HepG2 (cell line): Measurements from ENCODE around the gene TRIM2. TPM values are rescaled to one million over a fixed set of nuclear protein-coding genes. Genes with fewer than 3 reads are reported as not detected.

ENCODE experiments used
- ATAC-seq: fragments of 200-7000 bp; cut with Tn5 transposase; 3 replicates; pipeline ENCODE4 v1.9.1; 2020; ENCODE audit warnings: mild to moderate bottlenecking, moderate library complexity
- BruUV-seq: library from RNA; stranded (reverse); fragments of 400-500 nt; replicated peaks from 2 replicates; lab custom pipeline; 2021; lab: Mats Ljungman, UMichigan
- CTCF ChIA-PET: fragments of 300-600 bp; formaldehyde crosslinking; extraction: SDS; loops from one replicate; lab custom pipeline; 2021; ENCODE audit warnings: low total read pairs, inconsistent platforms, low intra/inter-chr PET ratio; lab: Yijun Ruan, JAX
- POLR2A ChIA-PET: fragments of 350-600 bp; sonication (Branson Sonifier 250); formaldehyde crosslinking; loops from one replicate; lab custom pipeline; 2020; ENCODE audit warnings: antibody characterized with exemption, inconsistent platforms; lab: Yijun Ruan, JAX
- DNase-seq: peaks from one replicate; pipeline ENCODE4 v3.0.0-alpha.2; 2015; ENCODE audit warnings: low spot score
- FAIRE-seq: peaks from 3 replicates; lab custom pipeline; 2011; peaks lifted over from hg19 to GRCh38; lab: Jason Lieb, UNC
- H2AFZ ChIP-seq: one replicate; pipeline ENCODE4 v1.6.1; 2011; ENCODE audit warnings: low read length, inconsistent platforms
- H3K27ac ChIP-seq: fragments of 300-600 bp; 3 replicates; pipeline ENCODE4 v1.8.0; 2011; ENCODE audit warnings: mixed run types, mild to moderate bottlenecking, mixed read lengths, low read length, inconsistent platforms; ENCODE audit not compliant: insufficient read depth; ENCODE audit errors: extremely low read length
- H3K27me3 ChIP-seq, 2 experiments: fragments of 200-600 bp in 1 of 2; 2 replicates in 1 of 2; 3 replicates in 1 of 2; pipeline versions ENCODE4 v1.6.0 to v1.8.0; 2011; ENCODE audit warnings: low read length in 2 of 2, mild to moderate bottlenecking in 2 of 2, moderate library complexity in 2 of 2, inconsistent platforms in 1 of 2; ENCODE audit not compliant: insufficient read depth in 2 of 2, control insufficient read depth in 1 of 2
- H3K36me3 ChIP-seq, 2 experiments: fragments of 200-600 bp in 1 of 2; replicated peaks in 1 of 2; 2 replicates in 1 of 2; 3 replicates in 1 of 2; pipeline versions ENCODE4 v1.5.1 to v1.8.0; 2011; ENCODE audit warnings: low read length in 2 of 2, inconsistent platforms in 1 of 2; ENCODE audit not compliant: insufficient read depth in 2 of 2, control insufficient read depth in 1 of 2
- H3K4me1 ChIP-seq: 2 replicates; pipeline ENCODE4 v1.5.1; 2012; ENCODE audit warnings: low read length, inconsistent platforms; ENCODE audit not compliant: insufficient read depth
- H3K4me2 ChIP-seq: 2 replicates; pipeline ENCODE4 v1.6.0; 2011; ENCODE audit warnings: low read depth, low read length, inconsistent platforms
- H3K4me3 ChIP-seq, 3 experiments: fragments of 200-600 bp in 1 of 3; sonication (generic), shearing (Covaris generic) in 1 of 3; replicated peaks in 1 of 3; 2 replicates each; pipeline ENCODE4 v1.5.1; 2011 to 2016; ENCODE audit warnings: low read length in 3 of 3, inconsistent platforms in 2 of 3, low read depth in 2 of 3, mild to moderate bottlenecking in 2 of 3, control low read depth in 1 of 3, mixed read lengths in 1 of 3; ENCODE audit not compliant: insufficient read depth in 1 of 3
- H3K79me2 ChIP-seq: one replicate; pipeline ENCODE4 v1.6.1; 2011; ENCODE audit warnings: low read length, inconsistent platforms; ENCODE audit not compliant: insufficient read depth
- H3K9ac ChIP-seq: 2 replicates; pipeline ENCODE4 v1.6.0; 2011; ENCODE audit warnings: mild to moderate bottlenecking, low read depth, low read length, inconsistent platforms; ENCODE audit not compliant: insufficient read depth
- H3K9me3 ChIP-seq: 2 replicates; pipeline ENCODE4 v1.5.1; 2012; ENCODE audit warnings: mild to moderate bottlenecking, low read length
- H4K20me1 ChIP-seq: 2 replicates; pipeline ENCODE4 v1.6.0; 2011; ENCODE audit warnings: inconsistent platforms, mild to moderate bottlenecking, low read length, moderate library complexity; ENCODE audit not compliant: insufficient read depth
- FOXC1 ChIP-seq: sonication (generic); formaldehyde crosslinking; IDR thresholded peaks from 2 replicates; pipeline ENCODE4 v1.8.0; 2022; ENCODE audit warnings: mild to moderate bottlenecking, missing genetic modification reagents, borderline replicate concordance
- PHF21A ChIP-seq: sonication (generic); formaldehyde crosslinking; IDR thresholded peaks from 2 replicates; pipeline ENCODE4 v1.5.0; 2020; ENCODE audit warnings: mild to moderate bottlenecking, missing genetic modification reagents
- TGIF2 ChIP-seq: IDR thresholded peaks from 2 replicates; pipeline ENCODE4 v1.6.1; 2016; ENCODE audit warnings: control low read depth, missing compliant biosample characterization
- WIZ ChIP-seq: sonication (generic); formaldehyde crosslinking; IDR thresholded peaks from 2 replicates; pipeline ENCODE4 v1.5.1; 2020; ENCODE audit warnings: mild to moderate bottlenecking, missing genetic modification reagents
- ZFP36L1 ChIP-seq: sonication (generic); formaldehyde crosslinking; IDR thresholded peaks from 2 replicates; pipeline ENCODE4 v1.8.0; 2022; ENCODE audit warnings: mild to moderate bottlenecking, missing genetic modification reagents, moderate library complexity
- ZNF160 ChIP-seq: sonication (generic); formaldehyde crosslinking; IDR thresholded peaks from 2 replicates; pipeline ENCODE4 v1.8.0; 2022; ENCODE audit warnings: mild to moderate bottlenecking, inconsistent platforms, missing genetic modification reagents
- ZNF552 ChIP-seq: sonication (generic); formaldehyde crosslinking; IDR thresholded peaks from 2 replicates; pipeline ENCODE4 v1.9.0; 2022; ENCODE audit warnings: missing genetic modification reagents, mild to moderate bottlenecking, borderline replicate concordance
- ZNF790 ChIP-seq: sonication (generic); formaldehyde crosslinking; IDR thresholded peaks from 2 replicates; pipeline ENCODE4 v1.8.0; 2022; ENCODE audit warnings: missing genetic modification reagents, mild to moderate bottlenecking, borderline replicate concordance
- WGBS: methylation state at CpG from one replicate; pipeline ENCODE4 v1.1.6; 2017; ENCODE audit warnings: low lambda C conversion rate; 5-methylcytosine and 5-hydroxymethylcytosine counted together
- in situ Hi-C: cut with HindIII; loops from 2 replicates; pipeline ENCODE4 v1.10.0; 2017; ENCODE audit warnings: low pct_unique_long_range_greater_than_20kb; ENCODE audit not compliant: extremely low pct_ligation_motif_present
- intact Hi-C: fragments of 100-400 bp; cut with micrococcal nuclease; formaldehyde crosslinking; loops from one replicate; pipeline ENCODE4 v1.10.0; 2022; ENCODE audit not compliant: unreplicated experiment
- polyA plus RNA-seq, 8 experiments: library from polyadenylated mRNA; depleted of rRNA in 3 of 8; stranded (reverse) in 7 of 8; unstranded in 1 of 8; fragments of >200 nt; fragmentation: Illumina TruSeq in 4 of 8; extraction: Trizol in 4 of 8; gene quantifications; 2 replicates each; pipeline versions ENCODE4 v1.2.1 to v1.2.3, GENCODE V29; 2011 to 2016; ENCODE audit warnings: low read depth in 4 of 8, missing spikeins in 1 of 8, mixed read lengths in 1 of 8; ENCODE audit not compliant: insufficient read depth in 1 of 8
- total RNA-seq, 5 experiments: library from RNA; depleted of rRNA; stranded (reverse); fragments of >200 nt; fragmentation: Illumina TruSeq; extraction: Trizol; gene quantifications; 2 replicates each; pipeline ENCODE4 v1.2.3, GENCODE V29; 2016; ENCODE audit warnings: low read depth in 1 of 5
- TF ChIP-seq, protein P1 (sequence below): sonication (generic); formaldehyde crosslinking; IDR thresholded peaks from 2 replicates; pipeline ENCODE4 v1.5.0; 2020; ENCODE audit warnings: mild to moderate bottlenecking, missing genetic modification reagents, moderate library complexity
- TF ChIP-seq, protein P2 (sequence below): sonication (generic); formaldehyde crosslinking; IDR thresholded peaks from 2 replicates; pipeline ENCODE4 v1.5.1; 2020; ENCODE audit warnings: mild to moderate bottlenecking, moderate library complexity, missing genetic modification reagents
- TF ChIP-seq, protein P3 (sequence below): sonication (generic); formaldehyde crosslinking; IDR thresholded peaks from 2 replicates; pipeline ENCODE4 v1.5.1; 2020; ENCODE audit warnings: mild to moderate bottlenecking, missing genetic modification reagents, moderate library complexity
- TF ChIP-seq, protein P4 (sequence below): sonication (generic); formaldehyde crosslinking; IDR thresholded peaks from 2 replicates; pipeline ENCODE4 v1.4.0; 2020; ENCODE audit warnings: missing genetic modification reagents

Gene TRIM2
- total and polyA plus RNA-seq, 2 of the 13 experiments (the other 11 are each of a cell fraction or from before 2014, with no cell fraction given), result 2.1 to 4.2 TPM

DNA sequence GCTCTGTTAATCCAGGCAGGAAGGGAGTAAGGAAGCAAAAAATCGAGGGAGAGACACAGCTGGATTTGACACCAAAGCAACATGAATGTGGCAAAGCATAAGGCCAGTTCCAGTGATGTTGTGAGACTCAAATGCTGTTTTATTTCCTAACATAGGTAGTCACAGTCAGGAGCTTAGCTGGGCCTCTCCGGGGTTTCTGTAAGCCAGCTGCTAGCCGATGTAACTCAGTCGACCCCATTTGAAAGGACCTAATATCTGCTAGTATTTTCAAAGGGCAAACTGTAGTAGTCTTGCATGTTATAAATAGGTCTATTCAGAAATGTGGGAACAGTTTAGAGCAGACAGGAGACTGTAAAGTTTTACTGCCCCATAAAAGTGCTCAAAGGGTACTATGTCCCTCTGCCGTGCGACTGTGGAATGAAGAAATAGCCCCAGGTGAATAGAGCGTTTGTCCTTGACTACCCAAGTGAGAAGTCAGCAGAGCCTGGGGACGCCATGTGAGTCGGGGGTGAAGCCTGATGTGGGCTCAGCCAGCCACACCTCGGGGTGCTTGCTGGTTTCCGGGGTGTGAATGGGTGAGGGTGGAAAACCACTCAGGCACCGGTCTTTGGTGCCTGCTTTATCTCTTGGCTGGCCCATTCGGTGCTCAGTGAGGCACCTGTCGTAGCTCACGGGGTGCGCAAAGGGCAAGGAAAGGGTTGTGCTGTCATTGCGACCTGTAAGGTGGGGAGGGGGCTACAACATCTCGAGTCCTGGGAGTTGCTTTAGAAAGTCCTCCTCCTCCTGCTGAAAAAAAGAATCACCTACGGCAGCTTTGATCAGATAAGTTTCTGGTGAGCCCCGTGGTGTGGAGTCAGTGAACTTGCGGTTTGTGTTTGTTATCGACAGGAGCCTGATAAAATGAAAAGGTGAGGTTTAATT, 745 bp downstream of the TRIM2 start:
- TSS peak; percentile 78 for BruUV-seq
- CTCF ChIA-PET, result no interaction called here
- peak overlapping the region; percentile 84 for H3K4me2 ChIP-seq
- FAIRE-seq, result peak; percentile 32
- POLR2A ChIA-PET, result interaction anchor here (1.2 kb wide), 1 partner anchor 18 kb away, joined by 3 read pairs; no protein-coding TSS in a partner anchor
- H3K9me3 ChIP-seq, result no peaks in the 10 kb centered on the region
- intact Hi-C loops (loop anchor here (1.0 to 10.0 kb wide), 3 partner anchors 62 to 437 kb away; no protein-coding TSS in a partner anchor), in situ Hi-C loops (no loop called here)
- peak; percentile 73 for ATAC-seq
- H3K27ac ChIP-seq, result no peak overlapping the region
- 10% methylated on average over 13 of the region's 22 CpGs for WGBS
- H3K9ac ChIP-seq, result peak overlapping the region; percentile 39
- H3K4me3 ChIP-seq, result peak overlapping the region; percentile 32 to 67 (median 51)
- H3K4me1 ChIP-seq, result peaks cover 41% of the 10 kb centered on the region
- peak; percentile 45 for DNase-seq
- no peaks in the 10 kb centered on the region for H3K36me3 ChIP-seq
- H3K79me2 ChIP-seq, result no peaks in the 10 kb centered on the region
- peak overlapping the region; percentile 51 for H2AFZ ChIP-seq
- H4K20me1 ChIP-seq, result peaks cover 3% of the 10 kb centered on the region; the same call in 1 of the 2 replicates
- peaks cover 0 to 16% of the 10 kb centered on the region in 2 experiments; a peak in 2 of 5 replicates for H3K27me3 ChIP-seq
- TF ChIP-seq FOXC1 (CRISPR knock-in tag), result peak; percentile 41; the same call in 1 of the 2 replicates
- TF ChIP-seq, protein P1, sequence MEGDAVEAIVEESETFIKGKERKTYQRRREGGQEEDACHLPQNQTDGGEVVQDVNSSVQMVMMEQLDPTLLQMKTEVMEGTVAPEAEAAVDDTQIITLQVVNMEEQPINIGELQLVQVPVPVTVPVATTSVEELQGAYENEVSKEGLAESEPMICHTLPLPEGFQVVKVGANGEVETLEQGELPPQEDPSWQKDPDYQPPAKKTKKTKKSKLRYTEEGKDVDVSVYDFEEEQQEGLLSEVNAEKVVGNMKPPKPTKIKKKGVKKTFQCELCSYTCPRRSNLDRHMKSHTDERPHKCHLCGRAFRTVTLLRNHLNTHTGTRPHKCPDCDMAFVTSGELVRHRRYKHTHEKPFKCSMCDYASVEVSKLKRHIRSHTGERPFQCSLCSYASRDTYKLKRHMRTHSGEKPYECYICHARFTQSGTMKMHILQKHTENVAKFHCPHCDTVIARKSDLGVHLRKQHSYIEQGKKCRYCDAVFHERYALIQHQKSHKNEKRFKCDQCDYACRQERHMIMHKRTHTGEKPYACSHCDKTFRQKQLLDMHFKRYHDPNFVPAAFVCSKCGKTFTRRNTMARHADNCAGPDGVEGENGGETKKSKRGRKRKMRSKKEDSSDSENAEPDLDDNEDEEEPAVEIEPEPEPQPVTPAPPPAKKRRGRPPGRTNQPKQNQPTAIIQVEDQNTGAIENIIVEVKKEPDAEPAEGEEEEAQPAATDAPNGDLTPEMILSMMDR, result 0 out of 2 replicates have a peak, but pooled peaks have one; percentile 12
- TF ChIP-seq, protein P2, sequence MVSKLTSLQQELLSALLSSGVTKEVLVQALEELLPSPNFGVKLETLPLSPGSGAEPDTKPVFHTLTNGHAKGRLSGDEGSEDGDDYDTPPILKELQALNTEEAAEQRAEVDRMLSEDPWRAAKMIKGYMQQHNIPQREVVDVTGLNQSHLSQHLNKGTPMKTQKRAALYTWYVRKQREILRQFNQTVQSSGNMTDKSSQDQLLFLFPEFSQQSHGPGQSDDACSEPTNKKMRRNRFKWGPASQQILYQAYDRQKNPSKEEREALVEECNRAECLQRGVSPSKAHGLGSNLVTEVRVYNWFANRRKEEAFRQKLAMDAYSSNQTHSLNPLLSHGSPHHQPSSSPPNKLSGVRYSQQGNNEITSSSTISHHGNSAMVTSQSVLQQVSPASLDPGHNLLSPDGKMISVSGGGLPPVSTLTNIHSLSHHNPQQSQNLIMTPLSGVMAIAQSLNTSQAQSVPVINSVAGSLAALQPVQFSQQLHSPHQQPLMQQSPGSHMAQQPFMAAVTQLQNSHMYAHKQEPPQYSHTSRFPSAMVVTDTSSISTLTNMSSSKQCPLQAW (CRISPR knock-in tag), result no peak
- TF ChIP-seq ZNF552 (CRISPR knock-in tag), result no peak
- no peak for TF ChIP-seq TGIF2 (CRISPR knock-in tag)
- TF ChIP-seq, protein P3, sequence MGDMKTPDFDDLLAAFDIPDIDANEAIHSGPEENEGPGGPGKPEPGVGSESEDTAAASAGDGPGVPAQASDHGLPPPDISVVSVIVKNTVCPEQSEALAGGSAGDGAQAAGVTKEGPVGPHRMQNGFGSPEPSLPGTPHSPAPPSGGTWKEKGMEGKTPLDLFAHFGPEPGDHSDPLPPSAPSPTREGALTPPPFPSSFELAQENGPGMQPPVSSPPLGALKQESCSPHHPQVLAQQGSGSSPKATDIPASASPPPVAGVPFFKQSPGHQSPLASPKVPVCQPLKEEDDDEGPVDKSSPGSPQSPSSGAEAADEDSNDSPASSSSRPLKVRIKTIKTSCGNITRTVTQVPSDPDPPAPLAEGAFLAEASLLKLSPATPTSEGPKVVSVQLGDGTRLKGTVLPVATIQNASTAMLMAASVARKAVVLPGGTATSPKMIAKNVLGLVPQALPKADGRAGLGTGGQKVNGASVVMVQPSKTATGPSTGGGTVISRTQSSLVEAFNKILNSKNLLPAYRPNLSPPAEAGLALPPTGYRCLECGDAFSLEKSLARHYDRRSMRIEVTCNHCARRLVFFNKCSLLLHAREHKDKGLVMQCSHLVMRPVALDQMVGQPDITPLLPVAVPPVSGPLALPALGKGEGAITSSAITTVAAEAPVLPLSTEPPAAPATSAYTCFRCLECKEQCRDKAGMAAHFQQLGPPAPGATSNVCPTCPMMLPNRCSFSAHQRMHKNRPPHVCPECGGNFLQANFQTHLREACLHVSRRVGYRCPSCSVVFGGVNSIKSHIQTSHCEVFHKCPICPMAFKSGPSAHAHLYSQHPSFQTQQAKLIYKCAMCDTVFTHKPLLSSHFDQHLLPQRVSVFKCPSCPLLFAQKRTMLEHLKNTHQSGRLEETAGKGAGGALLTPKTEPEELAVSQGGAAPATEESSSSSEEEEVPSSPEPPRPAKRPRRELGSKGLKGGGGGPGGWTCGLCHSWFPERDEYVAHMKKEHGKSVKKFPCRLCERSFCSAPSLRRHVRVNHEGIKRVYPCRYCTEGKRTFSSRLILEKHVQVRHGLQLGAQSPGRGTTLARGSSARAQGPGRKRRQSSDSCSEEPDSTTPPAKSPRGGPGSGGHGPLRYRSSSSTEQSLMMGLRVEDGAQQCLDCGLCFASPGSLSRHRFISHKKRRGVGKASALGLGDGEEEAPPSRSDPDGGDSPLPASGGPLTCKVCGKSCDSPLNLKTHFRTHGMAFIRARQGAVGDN, result peak; percentile 41
- peak; percentile 20; the same call in 1 of the 2 replicates for TF ChIP-seq PHF21A (CRISPR knock-in tag)
- 0 out of 2 replicates have a peak, but pooled peaks have one; percentile 30 for TF ChIP-seq ZNF160 (CRISPR knock-in tag)
- no peak for TF ChIP-seq WIZ (CRISPR knock-in tag)
- TF ChIP-seq, protein P4, sequence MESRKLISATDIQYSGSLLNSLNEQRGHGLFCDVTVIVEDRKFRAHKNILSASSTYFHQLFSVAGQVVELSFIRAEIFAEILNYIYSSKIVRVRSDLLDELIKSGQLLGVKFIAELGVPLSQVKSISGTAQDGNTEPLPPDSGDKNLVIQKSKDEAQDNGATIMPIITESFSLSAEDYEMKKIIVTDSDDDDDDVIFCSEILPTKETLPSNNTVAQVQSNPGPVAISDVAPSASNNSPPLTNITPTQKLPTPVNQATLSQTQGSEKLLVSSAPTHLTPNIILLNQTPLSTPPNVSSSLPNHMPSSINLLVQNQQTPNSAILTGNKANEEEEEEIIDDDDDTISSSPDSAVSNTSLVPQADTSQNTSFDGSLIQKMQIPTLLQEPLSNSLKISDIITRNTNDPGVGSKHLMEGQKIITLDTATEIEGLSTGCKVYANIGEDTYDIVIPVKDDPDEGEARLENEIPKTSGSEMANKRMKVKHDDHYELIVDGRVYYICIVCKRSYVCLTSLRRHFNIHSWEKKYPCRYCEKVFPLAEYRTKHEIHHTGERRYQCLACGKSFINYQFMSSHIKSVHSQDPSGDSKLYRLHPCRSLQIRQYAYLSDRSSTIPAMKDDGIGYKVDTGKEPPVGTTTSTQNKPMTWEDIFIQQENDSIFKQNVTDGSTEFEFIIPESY (CRISPR knock-in tag), result no peak
- TF ChIP-seq ZNF790 (CRISPR knock-in tag), result no peak
- no peak for TF ChIP-seq ZFP36L1 (CRISPR knock-in tag)
